Myometrial cell (primary cell): Measurements from ENCODE around the gene ATAD3B. TPM values are rescaled to one million over a fixed set of nuclear protein-coding genes. Genes with fewer than 3 reads are reported as not detected.

ENCODE experiments used
- total RNA-seq: library from RNA; depleted of rRNA; stranded (reverse); fragments of >200 nt; gene quantifications from 2 replicates; pipeline ENCODE4 v1.2.3, GENCODE V29; 2015

Gene ATAD3B, protein sequence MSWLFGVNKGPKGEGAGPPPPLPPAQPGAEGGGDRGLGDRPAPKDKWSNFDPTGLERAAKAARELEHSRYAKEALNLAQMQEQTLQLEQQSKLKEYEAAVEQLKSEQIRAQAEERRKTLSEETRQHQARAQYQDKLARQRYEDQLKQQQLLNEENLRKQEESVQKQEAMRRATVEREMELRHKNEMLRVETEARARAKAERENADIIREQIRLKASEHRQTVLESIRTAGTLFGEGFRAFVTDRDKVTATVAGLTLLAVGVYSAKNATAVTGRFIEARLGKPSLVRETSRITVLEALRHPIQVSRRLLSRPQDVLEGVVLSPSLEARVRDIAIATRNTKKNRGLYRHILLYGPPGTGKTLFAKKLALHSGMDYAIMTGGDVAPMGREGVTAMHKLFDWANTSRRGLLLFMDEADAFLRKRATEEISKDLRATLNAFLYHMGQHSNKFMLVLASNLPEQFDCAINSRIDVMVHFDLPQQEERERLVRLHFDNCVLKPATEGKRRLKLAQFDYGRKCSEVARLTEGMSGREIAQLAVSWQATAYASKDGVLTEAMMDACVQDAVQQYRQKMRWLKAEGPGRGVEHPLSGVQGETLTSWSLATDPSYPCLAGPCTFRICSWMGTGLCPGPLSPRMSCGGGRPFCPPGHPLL
- 29.1 and 33.2 TPM in 2 replicates for total RNA-seq

DNA sequence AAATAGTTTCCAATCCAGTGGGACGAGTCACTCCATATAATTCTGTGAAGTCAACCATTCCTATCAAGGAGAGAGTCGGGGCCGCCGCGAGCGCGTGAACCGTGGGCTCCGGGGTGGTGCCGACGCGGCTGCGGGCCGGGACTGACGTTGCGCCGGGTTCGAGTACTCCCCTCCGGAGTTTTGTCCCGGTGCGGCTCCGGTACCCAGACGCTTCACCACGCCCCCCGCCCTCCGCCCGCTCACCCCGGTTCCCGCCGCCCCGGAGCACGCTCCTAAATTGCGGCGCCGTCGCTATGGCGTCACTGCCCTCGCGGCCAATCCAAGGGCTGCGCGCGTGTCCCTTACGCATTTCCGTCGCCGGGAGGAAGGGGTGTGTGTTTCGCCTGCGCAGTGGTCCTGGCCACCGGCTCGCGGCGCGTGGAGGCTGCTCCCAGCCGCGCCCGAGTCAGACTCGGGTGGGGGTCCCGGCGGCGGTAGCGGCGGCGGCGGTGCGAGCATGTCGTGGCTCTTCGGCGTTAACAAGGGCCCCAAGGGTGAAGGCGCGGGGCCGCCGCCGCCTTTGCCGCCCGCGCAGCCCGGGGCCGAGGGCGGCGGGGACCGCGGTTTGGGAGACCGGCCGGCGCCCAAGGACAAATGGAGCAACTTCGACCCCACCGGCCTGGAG lies at the start of gene ATAD3B:
Gene ATAD3B (plus strand): TSS at position 377 of the 664 bp plus-strand sequence. CDS start 120 bp downstream, at position 497.

DNA sequence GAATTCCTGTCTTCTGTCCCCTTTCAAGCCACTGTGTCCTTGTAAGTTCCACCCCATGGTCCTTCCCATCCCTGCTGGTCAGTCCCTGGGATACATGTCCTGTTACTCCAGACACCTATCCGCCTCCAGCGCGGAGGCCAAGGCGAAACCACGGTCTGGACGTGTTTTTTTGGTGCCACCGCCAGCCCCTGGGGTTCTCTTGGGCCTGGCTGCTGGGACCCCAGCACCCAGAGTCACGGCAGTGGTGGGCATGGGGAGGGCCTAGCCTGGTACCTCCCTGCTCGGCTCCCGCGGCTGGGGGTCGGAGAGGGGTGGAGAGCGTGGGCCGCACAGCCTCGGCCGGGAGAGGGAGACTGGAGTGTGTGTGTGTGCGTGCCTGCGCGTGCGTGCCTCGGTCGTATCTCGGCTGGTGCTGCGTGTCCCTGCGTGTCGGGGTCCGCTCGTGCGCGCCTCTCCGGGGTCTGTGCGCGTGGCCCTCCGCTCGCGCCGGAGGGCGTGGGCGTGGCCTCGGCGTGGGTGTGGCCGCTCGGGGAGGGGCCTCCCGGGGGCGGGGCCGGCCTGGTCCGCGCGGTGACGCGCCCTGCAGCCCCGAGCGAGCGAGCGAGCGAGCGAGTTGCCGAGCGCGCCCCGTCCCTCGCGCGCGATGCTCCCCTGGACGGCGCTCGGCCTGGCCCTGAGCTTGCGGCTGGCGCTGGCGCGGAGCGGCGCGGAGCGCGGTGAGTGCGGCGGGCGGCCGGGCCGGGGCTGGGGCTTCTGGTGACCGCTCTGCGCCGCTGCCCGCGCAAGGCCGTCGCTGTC lies 36.3 kb upstream of the ATAD3B start, which contains the start of gene VWA1:
Gene VWA1 (plus strand): TSS at position 585 of the 798 bp plus-strand sequence. CDS start 59 bp downstream, at position 644.

DNA sequence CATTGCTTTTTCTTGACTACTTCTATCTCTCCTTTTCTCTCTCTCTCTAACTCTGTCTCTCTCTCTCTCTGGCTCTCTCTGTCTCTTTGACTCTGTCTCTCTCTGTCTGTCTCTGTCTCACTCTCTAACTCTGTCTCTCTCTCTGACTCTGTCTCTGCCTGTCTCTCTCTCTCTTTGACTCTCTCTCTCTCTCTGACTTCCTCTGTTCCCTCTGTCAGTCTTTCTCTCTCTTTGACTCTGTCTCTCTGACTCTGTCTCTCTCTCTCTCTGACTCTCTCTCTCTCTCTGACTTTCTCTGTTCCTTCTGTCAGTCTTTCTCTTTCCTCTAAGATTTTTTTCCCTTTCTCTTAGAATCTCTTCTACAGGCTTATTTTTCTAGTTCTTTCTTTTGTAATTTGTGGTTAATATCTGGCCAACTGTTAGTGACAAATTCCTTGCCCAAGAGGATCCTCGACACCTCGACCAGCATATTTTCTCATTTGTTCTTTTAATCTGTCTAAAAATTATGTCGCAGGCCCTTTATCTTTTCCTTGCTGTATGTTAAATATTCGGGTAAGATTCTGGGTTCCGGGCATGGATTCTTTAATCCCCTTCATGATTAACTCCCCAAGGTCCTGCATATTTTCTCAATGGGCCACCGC lies 22.3 kb upstream of the ATAD3B start, which contains the start of gene ATAD3C:
Gene ATAD3C (plus strand): TSS at position 591 of the 641 bp plus-strand sequence. CDS start 995 bp downstream, outside the sequence.

DNA sequence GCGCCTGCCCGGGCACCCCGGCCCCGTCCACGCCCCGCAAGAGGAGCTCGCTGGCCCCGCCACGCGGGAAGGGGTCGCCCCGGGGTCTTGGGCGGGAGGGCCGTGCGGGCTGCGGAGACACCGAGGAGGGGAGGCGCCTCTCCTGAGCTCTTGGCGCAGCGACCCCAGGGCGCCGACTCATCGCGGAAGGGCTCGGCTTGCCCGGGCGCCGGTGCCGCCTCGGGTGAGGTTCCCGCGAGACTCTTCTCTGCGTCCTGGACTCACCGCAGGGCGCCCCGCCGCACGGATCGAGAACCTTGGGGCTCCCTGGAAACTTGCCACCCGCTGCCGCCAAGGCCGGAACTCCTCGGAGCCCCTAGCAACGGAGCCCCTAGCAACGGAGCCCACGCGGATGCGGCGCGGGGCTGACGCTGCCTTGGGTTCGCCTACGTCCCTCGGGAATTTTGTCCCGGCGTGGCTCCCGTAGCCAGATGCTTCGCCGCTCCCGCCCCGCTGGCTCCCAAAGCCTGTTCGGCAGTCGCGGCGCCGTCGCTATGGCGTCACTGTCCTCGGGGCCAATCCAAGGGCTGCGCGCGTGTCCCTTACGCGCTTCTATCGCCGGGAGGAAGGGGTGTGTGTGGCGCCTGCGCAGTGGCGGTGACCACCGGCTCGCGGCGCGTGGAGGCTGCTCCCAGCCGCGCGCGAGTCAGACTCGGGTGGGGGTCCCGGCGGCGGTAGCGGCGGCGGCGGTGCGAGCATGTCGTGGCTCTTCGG lies 40.1 kb downstream of the ATAD3B start, which contains the start of gene ATAD3A:
Gene ATAD3A (plus strand): TSS at position 630 of the 753 bp plus-strand sequence. CDS start 107 bp downstream, at position 737.

DNA sequence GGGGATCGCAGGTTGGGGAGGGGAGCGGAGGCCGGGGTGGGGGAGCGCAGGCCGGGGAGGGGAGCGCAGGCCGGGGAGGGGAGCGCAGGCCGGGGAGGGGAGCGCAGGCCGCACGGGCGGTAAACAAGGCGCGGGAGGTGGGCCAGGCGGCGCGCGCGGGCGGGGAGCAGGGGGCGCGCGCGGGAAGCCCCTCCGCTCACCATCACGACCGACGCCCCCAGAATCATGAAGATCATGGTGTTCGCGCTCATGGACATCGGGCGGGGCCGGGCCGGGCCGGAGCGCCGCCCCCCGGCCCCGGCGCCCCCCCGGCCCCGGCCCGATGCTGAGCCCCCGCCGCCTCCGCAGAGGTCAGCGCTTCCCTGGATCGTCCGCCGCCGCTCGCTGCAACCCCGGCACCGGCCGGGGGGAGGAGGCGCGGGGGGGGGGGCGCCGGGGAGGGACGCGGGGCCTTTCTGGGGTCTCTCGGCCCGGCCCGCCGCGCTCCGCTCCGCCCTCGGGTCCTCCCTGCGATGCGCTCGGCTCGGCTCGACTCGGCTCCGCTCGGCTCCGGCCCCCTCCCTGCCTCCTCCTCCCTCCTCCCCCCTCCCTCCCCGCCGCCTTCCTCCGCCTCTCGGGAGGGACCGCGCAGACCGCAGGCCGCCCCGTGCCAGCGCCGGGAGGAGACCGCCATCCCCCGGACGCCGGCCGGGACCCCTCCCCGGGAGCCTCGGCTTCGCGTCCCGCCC lies 68.7 kb downstream of the ATAD3B start, which contains the start of gene TMEM240:
Gene TMEM240 (minus strand): TSS at position 535 of the 728 bp plus-strand sequence. CDS start 278 bp downstream, at position 257.

Other genes with a start within 250 kb of the ATAD3B start
- gene SDF4, start 239.8 kb upstream of the ATAD3B start, total RNA-seq, result 216 and 244 TPM in 2 replicates
- gene B3GALT6, start 239.5 kb upstream of the ATAD3B start, total RNA-seq, result 23.9 and 24.6 TPM in 2 replicates
- 1.1 TPM in 1 of 2 replicates, not detected in the other for gene C1QTNF12, start 225.0 kb upstream of the ATAD3B start, total RNA-seq
- 40.1 and 44.5 TPM in 2 replicates for gene UBE2J2, start 197.9 kb upstream of the ATAD3B start, total RNA-seq
- gene SCNN1D, start 191.3 kb upstream of the ATAD3B start, total RNA-seq, result under 0.01 TPM in 1 of 2 replicates, not detected in the other
- 19.1 and 25.4 TPM in 2 replicates for gene ACAP3, start 163.8 kb upstream of the ATAD3B start, total RNA-seq
- 33.4 and 34.2 TPM in 2 replicates for gene PUSL1, start 163.2 kb upstream of the ATAD3B start, total RNA-seq
- 119 TPM in 2 replicates for gene INTS11, start 147.1 kb upstream of the ATAD3B start, total RNA-seq
- 21.6 and 39.8 TPM in 2 replicates for gene CPTP, start 147.0 kb upstream of the ATAD3B start, total RNA-seq
- 0.18 TPM in 1 of 2 replicates, not detected in the other for gene TAS1R3, start 140.5 kb upstream of the ATAD3B start, total RNA-seq
- 66.8 and 69.5 TPM in 2 replicates for gene DVL1, start 122.3 kb upstream of the ATAD3B start, total RNA-seq
- 354 and 384 TPM in 2 replicates for gene MXRA8, start 113.2 kb upstream of the ATAD3B start, total RNA-seq
- 186 and 214 TPM in 2 replicates for gene AURKAIP1, start 96.6 kb upstream of the ATAD3B start, total RNA-seq
- 33.4 and 51.4 TPM in 2 replicates for gene CCNL2, start 72.4 kb upstream of the ATAD3B start, total RNA-seq
- 136 and 244 TPM in 2 replicates for gene MRPL20, start 64.5 kb upstream of the ATAD3B start, total RNA-seq
- 4.3 and 6.6 TPM in 2 replicates for gene ANKRD65, start 50.5 kb upstream of the ATAD3B start, total RNA-seq
- 12.2 and 13.3 TPM in 2 replicates for gene VWA1, start 36.1 kb upstream of the ATAD3B start, total RNA-seq
- 0.29 and 3.4 TPM in 2 replicates for gene ATAD3C, start 22.1 kb upstream of the ATAD3B start, total RNA-seq
- gene ATAD3A, start 40.4 kb downstream of the ATAD3B start, total RNA-seq, result 58.5 and 59.7 TPM in 2 replicates
- gene TMEM240, start 68.9 kb downstream of the ATAD3B start, total RNA-seq, result 18.3 and 20.5 TPM in 2 replicates
- gene SSU72, start 103.1 kb downstream of the ATAD3B start, total RNA-seq, result 104 and 107 TPM in 2 replicates
- gene FNDC10, start 128.4 kb downstream of the ATAD3B start, total RNA-seq, result 0.86 and 1.4 TPM in 2 replicates
- 24.3 and 33.2 TPM in 2 replicates for gene MIB2, start 143.7 kb downstream of the ATAD3B start, total RNA-seq
- gene MMP23B, start 160.4 kb downstream of the ATAD3B start, total RNA-seq, result 0.58 and 19.3 TPM in 2 replicates
- gene CDK11B, start 187.2 kb downstream of the ATAD3B start, total RNA-seq, result 9.5 and 11.3 TPM in 2 replicates
- 18.2 and 24.6 TPM in 2 replicates for gene SLC35E2B, start 221.0 kb downstream of the ATAD3B start, total RNA-seq